ENCODE data around the gene OSBPL1A. TPM values are rescaled to one million over a fixed set of nuclear protein-coding genes. Genes with fewer than 3 reads are reported as not detected.

Gene OSBPL1A
- polyA plus RNA-seq, 1 of the 3 experiments (the other 2 are of a cell fraction) = 21.3 TPM

GRCh38 chr18:24362757-24363156, 34.9 kb downstream of the OSBPL1A start:
- no peaks in the 10 kb centered on the region for H3F3A ChIP-seq (replicated peaks; ENCODE audit: insufficient read depth)
- peaks cover 4 to 7% of the 10 kb centered on the region in 2 experiments for H3K36me3 ChIP-seq (replicated peaks in 1 of 2; ENCODE audit: control insufficient read depth in 1 of 2, insufficient read depth in 2 of 2, low read length in 1 of 2)
- H3K27me3 ChIP-seq (ENCODE audit: insufficient read depth) = no peaks in the 10 kb centered on the region
- no peak overlapping the region for H3K27ac ChIP-seq (ENCODE audit: low read depth in 2 of 2, low read length in 1 of 2)
- ChIA-PET POLR2A (no interaction called here), CTCF (interaction anchor here (7.8 kb wide), 1 partner anchor 125 kb away, joined by 171 read pairs; no protein-coding TSS in a partner anchor)
- no peak overlapping the region for H3K9ac ChIP-seq
- WGBS (ENCODE audit: low lambda C conversion rate) = 97% methylated on average over 1 of the region's 1 CpG
- no peaks in the 10 kb centered on the region for H3K9me3 ChIP-seq
- no peaks in the 10 kb centered on the region for H3K79me2 ChIP-seq (ENCODE audit: insufficient read depth)
- H2AFZ ChIP-seq (ENCODE audit: low read depth) = no peak overlapping the region
- no peak overlapping the region for H3K4me3 ChIP-seq (ENCODE audit: low read depth in 2 of 2, low read length in 1 of 2)
- H3K4me1 ChIP-seq (ENCODE audit: control insufficient read depth in 1 of 2, insufficient read depth in 2 of 2, low read depth in 1 of 2, low read length in 1 of 2) = no peaks in the 10 kb centered on the region
- no peak overlapping the region for H3K4me2 ChIP-seq
- TF ChIP-seq JUND (IDR thresholded peaks at IDR 0.05) (no peak), CTCF (IDR thresholded peaks at IDR 0.05) (no peak), USF1 (IDR thresholded peaks at IDR 0.05; ENCODE audit: borderline replicate concordance, low read depth) (no peak), GABPA (IDR thresholded peaks at IDR 0.05; ENCODE audit: low read depth) (no peak), YY1 (IDR thresholded peaks at IDR 0.05; ENCODE audit: low read depth) (no peak), ELF1 (IDR thresholded peaks at IDR 0.05) (no peak), SIN3A (IDR thresholded peaks at IDR 0.05; ENCODE audit: borderline replicate concordance, low read depth, low read length) (no peak), IRF3 (IDR thresholded peaks at IDR 0.05; ENCODE audit: low read depth, low read length) (no peak), RAD21 (IDR thresholded peaks at IDR 0.05; ENCODE audit: low read length) (no peak), MEF2A (IDR thresholded peaks at IDR 0.05; ENCODE audit: borderline replicate concordance, low read depth) (no peak), REST (IDR thresholded peaks at IDR 0.05; ENCODE audit: low read depth, low read length) (no peak), SMC3 (IDR thresholded peaks at IDR 0.05; ENCODE audit: low read depth, low read length) (no peak), EZH2phosphoT487 (IDR thresholded peaks at IDR 0.05; ENCODE audit: borderline replicate concordance, low read depth) (no peak), FOXM1 (IDR thresholded peaks at IDR 0.05; ENCODE audit: low read depth) (no peak), FOXJ3 (CRISPR knock-in tag; IDR thresholded peaks at IDR 0.05) (no peak), POLR2AphosphoS5 (IDR thresholded peaks at IDR 0.05; ENCODE audit: low read depth, low read length) (no peak), CHD2 (IDR thresholded peaks at IDR 0.05; ENCODE audit: low read length, partially characterized antibody) (no peak)
- DNase-seq = no peak
- H3K9me2 ChIP-seq = no peaks in the 10 kb centered on the region
- no peaks in the 10 kb centered on the region for H4K20me1 ChIP-seq (ENCODE audit: insufficient read depth)

Measured in SK-N-SH (cell line).